ACHN (cell line): ENCODE data around the gene DHRSX.
"Not testable (repeated sequence)": the region's sequence is repeated elsewhere in the genome, so short reads cannot be mapped to it uniquely, and the experiment has no call there.

ENCODE experiments used
- DNase-seq: peaks from one replicate; pipeline ENCODE4 v3.0.0-alpha.2; 2015
- in situ Hi-C: cut with HindIII; loops from 2 replicates; pipeline ENCODE4 v1.10.0; 2017; ENCODE audit warnings: low sequenced_read_pairs, low pct_ligation_motif_present, low pct_unique_long_range_greater_than_20kb

The DHRSX gene

GRCh38 chrX:2484256-2484655 is 16.5 kb downstream of the DHRSX start:
- no peak for DNase-seq
- in situ Hi-C loops: no loop called here

DNA sequence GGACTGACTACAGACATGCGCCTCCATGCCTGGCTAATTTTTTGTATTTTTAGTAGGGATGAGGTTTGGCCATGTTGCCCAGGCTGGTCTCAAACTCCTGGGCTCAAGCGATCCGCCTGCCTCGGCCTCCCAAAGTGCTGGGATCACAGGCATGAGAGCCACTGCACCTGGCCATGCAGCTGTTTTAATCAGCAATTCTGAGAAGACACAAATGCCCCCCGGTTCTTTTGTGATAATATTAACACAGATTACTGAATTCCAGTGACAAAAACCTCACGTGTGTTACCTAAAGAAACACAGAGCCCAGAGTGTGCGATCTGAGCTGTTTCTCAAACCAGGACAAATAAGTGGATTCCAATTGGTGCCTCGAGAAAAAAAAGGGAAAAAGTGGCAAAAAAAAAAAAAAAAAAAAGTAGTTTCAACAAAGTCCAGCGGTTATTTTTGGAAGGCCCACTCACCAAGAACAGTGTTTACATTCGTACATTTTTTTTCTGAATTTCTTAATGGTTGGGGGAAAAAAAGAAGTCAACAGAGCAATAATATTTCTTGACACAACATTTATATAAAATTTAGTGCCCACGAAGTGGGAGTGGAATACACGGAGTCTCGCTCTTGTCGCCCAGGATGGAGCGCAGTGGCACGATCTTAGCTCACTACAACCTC is 17.2 kb downstream of the DHRSX start:
- DNase-seq: no peak
- in situ Hi-C loops: no loop called here

DNA sequence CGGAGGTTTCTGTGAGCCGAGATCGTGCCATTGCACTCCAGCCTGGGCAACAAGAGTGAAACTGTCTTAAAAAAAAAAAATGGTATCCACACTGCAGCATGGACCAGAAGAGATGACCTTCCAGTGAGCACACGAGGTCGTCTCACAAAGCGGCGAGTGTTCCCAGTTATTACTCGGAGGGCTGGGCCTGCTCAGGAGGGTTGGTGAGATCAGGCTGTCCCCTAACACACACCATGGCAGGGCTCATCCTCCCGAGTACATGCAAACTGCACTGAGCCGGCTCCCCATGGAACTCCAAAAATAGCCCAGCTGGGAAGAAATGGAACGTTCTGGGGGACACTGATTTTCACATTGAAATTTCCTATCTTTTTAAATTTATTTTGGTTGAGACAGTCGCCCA is 19.2 kb downstream of the DHRSX start:
- in situ Hi-C loops, DNase-seq: not testable (repeated sequence)

- in situ Hi-C loops: not testable (repeated sequence)
Measured at GRCh38 chrX:2479982-2480381, 20.8 kb downstream of the DHRSX start.

GRCh38 chrX:2479420-2479780 is 21.4 kb downstream of the DHRSX start:
- no peak for DNase-seq
- in situ Hi-C loops: no loop called here

More at GRCh38 chrX:2479982-2480381, 20.8 kb downstream of the DHRSX start:
- DNase-seq: not testable (repeated sequence)

DNA sequence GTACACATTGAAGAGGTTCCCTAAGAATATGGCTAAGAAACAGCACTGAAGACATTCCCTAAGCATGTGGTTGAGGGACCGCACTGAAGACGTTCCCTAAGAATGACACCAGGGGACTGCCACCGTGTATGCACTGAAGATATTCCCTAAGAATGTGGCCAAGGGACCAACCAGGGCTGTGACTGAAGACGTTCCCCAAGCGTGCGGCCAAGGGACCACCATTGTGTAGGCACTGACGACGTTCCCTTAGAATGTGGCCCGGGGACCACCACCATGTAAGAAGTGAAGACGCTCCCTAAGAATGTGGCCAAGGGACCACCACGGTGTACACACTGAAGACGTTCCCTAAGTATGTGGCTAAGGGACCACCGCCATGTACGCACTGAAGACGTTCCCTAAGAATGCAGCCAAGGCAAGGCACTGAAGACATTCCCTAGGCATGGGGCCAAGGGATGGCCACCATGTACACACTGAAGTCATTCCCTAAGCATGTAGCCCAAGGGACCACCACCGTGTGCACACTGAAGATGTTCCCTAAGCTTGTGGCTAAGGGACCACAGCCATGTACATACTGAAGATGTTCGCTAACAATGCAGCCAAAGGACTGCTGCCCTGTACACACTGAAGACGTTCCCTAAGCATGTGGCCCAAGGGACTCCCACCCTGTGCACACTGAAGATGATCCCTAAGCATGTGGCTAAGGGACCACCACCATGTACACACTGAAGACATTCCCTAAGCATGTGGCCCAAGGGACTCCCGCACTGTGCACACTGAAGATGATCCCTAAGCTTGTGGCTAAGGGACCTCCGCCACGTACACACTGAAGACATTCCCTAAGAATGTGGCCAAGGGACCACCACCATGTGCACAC is 22.0 kb downstream of the DHRSX start:
- no peak for DNase-seq
- in situ Hi-C loops: no loop called here

DNA sequence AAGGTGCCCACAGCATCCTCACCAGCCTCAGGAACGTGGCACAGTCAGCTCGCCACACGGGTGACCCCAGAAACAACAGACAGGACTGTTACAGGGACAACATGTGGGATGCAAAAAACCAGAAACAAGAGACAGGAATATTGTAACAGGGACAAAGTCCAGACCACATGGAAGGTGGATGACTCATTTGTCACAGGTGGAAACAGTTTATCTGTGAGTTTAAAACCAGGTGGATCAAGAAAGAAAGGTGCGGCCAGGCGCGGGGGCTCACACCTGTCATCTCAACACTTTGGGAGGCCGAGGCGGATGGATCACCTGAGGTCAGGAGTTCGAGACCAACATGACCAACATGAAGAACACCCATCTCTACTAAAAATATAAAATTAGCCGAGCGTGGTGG is 23.5 kb downstream of the DHRSX start:
- DNase-seq, in situ Hi-C loops: not testable (repeated sequence)

- in situ Hi-C loops: no loop called here
Measured at GRCh38 chrX:2474963-2475726, 25.6 kb downstream of the DHRSX start.

GRCh38 chrX:2474280-2474962 is 26.4 kb downstream of the DHRSX start:
- no peak for DNase-seq
- in situ Hi-C loops: no loop called here

More at GRCh38 chrX:2474963-2475726, 25.6 kb downstream of the DHRSX start:
- DNase-seq: no peak

DNA sequence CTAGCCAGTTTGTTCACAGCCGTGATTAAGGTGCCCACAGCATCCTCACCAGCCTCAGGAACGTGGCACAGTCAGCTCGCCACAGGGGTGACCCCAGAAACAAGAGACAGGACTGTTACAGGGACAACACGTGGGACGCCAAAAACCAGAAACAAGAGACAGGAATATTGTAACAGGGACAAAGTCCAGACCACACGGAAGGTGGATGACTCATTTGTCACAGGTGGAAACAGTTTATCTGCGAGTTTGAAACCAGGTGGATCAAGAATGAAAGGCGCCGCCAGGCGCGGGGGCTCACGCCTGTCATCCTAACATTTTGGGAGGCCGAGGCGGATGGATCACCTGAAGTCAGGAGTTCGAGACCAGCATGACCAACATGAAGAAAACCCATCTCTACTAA is 27.7 kb downstream of the DHRSX start:
- DNase-seq, in situ Hi-C loops: not testable (repeated sequence)

- no peak for DNase-seq
- in situ Hi-C loops: no loop called here
Measured at GRCh38 chrX:2471641-2472040, 29.1 kb downstream of the DHRSX start.

- in situ Hi-C loops, DNase-seq: not testable (repeated sequence)
Measured at GRCh38 chrX:2471126-2471525, 29.6 kb downstream of the DHRSX start.

GRCh38 chrX:2469852-2470251 is 30.9 kb downstream of the DHRSX start:
- DNase-seq, in situ Hi-C loops: not testable (repeated sequence)

DNA sequence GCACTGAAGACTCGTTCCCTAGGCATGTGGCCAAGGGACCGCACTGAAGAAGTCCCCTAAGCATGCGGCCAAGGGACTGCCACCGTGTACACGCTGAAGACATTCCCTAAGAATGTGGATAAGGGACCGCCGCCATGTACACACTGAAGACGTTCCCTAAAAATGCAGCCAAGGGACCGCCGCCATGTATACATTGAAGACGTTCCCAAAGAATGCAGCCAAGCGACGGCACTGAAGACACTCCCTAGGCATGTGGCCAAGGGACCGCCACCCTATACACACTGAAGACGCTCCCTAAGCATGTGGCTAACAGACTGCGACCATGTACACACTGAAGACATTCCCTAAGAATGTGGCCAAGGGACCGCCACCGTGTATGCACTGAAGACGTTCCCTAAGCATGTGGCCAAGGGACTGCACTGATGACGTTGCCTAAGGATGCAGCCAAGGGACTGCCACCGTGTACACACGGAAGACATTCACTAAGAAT is 31.5 kb downstream of the DHRSX start:
- no peak for DNase-seq
- in situ Hi-C loops: no loop called here

GRCh38 chrX:2468261-2469195 is 32.2 kb downstream of the DHRSX start:
- DNase-seq: no peak
- in situ Hi-C loops: no loop called here

- in situ Hi-C loops: no loop called here
Measured at GRCh38 chrX:2466876-2467656, 33.7 kb downstream of the DHRSX start.

DNA sequence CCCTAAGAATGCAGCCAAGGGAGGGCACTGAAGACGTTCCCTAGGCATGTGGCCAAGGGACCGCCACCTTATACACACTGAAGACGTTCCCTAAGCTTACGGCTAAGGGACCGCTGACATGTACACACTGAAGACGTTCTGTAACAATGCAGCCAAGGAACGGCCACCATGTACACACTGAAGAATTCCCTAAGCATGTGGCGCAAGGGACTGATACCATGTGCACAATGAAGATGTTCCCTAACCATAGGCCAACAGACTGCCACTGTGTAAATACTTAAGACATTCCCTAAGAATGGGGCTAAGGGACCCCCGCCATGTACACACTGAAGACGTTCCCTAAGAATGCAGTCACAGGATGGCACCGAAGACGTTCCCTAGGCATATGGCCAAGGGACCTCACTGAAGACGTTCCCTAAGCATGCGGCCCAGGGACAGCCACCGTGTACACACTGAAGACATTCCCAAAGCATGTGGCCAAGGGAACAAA is 36.1 kb downstream of the DHRSX start:
- in situ Hi-C loops: no loop called here
- DNase-seq: no peak

More at GRCh38 chrX:2466876-2467656, 33.7 kb downstream of the DHRSX start:
- DNase-seq: no peak
